ENCODE measurements around the gene SLC35E3.

SLC35E3 gene

GRCh38 chr12:68745904-68746571 lies at the start of gene SLC35E3:
SLC35E3 (plus strand) TSS chr12:68746176; CDS start chr12:68746378, 202 bp downstream.
- H3K4me3 ChIP-seq (ENCODE audit: control insufficient read depth, low read depth, low read length), result peak within 1 kb of the TSS; percentile 89
- DNase-seq (ENCODE audit: low read depth), result peak; percentile 18
- no peak for TF ChIP-seq CTCF (IDR thresholded peaks at IDR 0.05; ENCODE audit: control insufficient read depth, insufficient read depth, low read depth, low read length, missing control alignments)

GRCh38 chr12:68699486-68699885 lies 46.5 kb upstream of the SLC35E3 start:
- no peak for TF ChIP-seq CTCF (IDR thresholded peaks at IDR 0.05; ENCODE audit: control insufficient read depth, insufficient read depth, low read depth, low read length, missing control alignments)
- no peak for DNase-seq (ENCODE audit: low read depth)
- H3K4me3 ChIP-seq (ENCODE audit: control insufficient read depth, low read depth, low read length), result no peak overlapping the region

- H3K4me3 ChIP-seq (ENCODE audit: control insufficient read depth, low read depth, low read length), result no peak overlapping the region
- DNase-seq (ENCODE audit: low read depth), result no peak
Measured at GRCh38 chr12:68727776-68728175, 18.2 kb upstream of the SLC35E3 start.

GRCh38 chr12:68733661-68734071 lies 12.3 kb upstream of the SLC35E3 start:
- H3K4me3 ChIP-seq (ENCODE audit: control insufficient read depth, low read depth, low read length), result no peak overlapping the region
- TF ChIP-seq CTCF (IDR thresholded peaks at IDR 0.05; ENCODE audit: control insufficient read depth, insufficient read depth, low read depth, low read length, missing control alignments), result no peak
- peak; percentile 48 for DNase-seq (ENCODE audit: low read depth)

More at GRCh38 chr12:68727776-68728175, 18.2 kb upstream of the SLC35E3 start:
- TF ChIP-seq CTCF (IDR thresholded peaks at IDR 0.05; ENCODE audit: control insufficient read depth, insufficient read depth, low read depth, low read length, missing control alignments), result no peak

- no peak for DNase-seq (ENCODE audit: low read depth)
- TF ChIP-seq CTCF (IDR thresholded peaks at IDR 0.05; ENCODE audit: control insufficient read depth, insufficient read depth, low read depth, low read length, missing control alignments), result no peak
Measured at GRCh38 chr12:68739891-68740290, 6.1 kb upstream of the SLC35E3 start.

GRCh38 chr12:68743356-68743755 lies 2.6 kb upstream of the SLC35E3 start:
- no peak for DNase-seq (ENCODE audit: low read depth)
- no peak overlapping the region for H3K4me3 ChIP-seq (ENCODE audit: control insufficient read depth, low read depth, low read length)
- no peak for TF ChIP-seq CTCF (IDR thresholded peaks at IDR 0.05; ENCODE audit: control insufficient read depth, insufficient read depth, low read depth, low read length, missing control alignments)

More at GRCh38 chr12:68739891-68740290, 6.1 kb upstream of the SLC35E3 start:
- no peak overlapping the region for H3K4me3 ChIP-seq (ENCODE audit: control insufficient read depth, low read depth, low read length)

Data from AG09309 (cell line).